Measurements from ENCODE around the gene SLX4.

SLX4 gene

DNA sequence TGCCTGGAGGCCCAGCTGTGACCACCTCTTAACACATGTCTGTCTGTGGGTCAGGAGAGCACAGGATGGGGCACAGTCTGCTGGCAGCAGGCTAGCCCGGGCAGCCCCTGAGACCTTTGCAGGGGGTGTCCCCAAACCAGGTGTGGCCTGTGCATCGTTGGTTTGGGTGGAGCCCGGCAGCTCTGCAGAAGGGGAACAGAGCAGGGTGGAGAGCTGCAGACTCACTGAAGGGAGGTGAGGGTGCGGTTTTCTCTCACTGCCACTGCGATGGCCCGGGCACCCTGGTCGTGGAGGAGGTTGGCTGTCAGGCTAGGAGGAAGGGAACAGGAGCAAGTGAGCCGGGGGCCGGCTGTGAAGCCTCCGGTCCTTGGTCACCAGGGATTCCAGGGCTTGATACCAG, 63.0 kb downstream of the SLX4 start:
- no peaks in the 10 kb centered on the region for H3K9me3 ChIP-seq (ENCODE audit: severe bottlenecking)
- H3K27ac ChIP-seq = no peak overlapping the region
- no peak for DNase-seq
- TF ChIP-seq, protein P1, sequence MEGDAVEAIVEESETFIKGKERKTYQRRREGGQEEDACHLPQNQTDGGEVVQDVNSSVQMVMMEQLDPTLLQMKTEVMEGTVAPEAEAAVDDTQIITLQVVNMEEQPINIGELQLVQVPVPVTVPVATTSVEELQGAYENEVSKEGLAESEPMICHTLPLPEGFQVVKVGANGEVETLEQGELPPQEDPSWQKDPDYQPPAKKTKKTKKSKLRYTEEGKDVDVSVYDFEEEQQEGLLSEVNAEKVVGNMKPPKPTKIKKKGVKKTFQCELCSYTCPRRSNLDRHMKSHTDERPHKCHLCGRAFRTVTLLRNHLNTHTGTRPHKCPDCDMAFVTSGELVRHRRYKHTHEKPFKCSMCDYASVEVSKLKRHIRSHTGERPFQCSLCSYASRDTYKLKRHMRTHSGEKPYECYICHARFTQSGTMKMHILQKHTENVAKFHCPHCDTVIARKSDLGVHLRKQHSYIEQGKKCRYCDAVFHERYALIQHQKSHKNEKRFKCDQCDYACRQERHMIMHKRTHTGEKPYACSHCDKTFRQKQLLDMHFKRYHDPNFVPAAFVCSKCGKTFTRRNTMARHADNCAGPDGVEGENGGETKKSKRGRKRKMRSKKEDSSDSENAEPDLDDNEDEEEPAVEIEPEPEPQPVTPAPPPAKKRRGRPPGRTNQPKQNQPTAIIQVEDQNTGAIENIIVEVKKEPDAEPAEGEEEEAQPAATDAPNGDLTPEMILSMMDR (IDR thresholded peaks at IDR 0.05; ENCODE audit: low read depth, low read length) = no peak
- H3K27me3 ChIP-seq (ENCODE audit: insufficient read depth, low read depth, severe bottlenecking) = no peaks in the 10 kb centered on the region
- no peak overlapping the region for H3K4me3 ChIP-seq (ENCODE audit: low read depth, low read length)
- H3K36me3 ChIP-seq = no peaks in the 10 kb centered on the region

DNA sequence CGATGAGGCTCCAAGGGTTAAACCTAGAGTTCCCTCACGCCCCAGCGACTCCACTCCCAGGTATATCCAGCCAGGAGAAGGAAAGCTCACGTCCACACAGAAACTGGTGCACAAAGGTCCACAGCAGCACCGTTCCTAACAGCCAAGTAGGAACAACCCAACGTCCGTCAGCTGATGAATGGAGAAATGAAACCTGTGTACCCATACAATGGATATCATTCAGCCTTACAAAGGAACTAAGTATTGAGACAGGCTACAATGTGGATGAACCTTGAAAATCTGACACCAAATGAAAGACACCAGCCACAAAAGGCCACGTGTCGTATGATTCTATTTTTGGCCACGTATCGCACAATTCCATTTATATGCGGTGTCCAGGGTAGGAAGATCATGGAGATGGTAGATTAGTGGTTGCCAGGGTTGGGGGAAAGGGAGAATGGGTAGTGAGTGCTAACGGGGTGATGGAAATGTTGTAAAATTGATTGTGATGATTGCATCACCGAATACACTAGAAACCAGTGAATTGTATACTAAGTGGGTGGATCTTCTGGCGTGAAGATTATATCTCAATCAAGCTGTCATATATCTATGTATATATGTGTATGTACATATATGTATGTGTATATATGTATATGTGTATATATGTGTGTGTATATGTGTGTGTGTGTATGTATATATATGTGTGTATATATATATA, 64.3 kb downstream of the SLX4 start:
- TF ChIP-seq, protein P1 (IDR thresholded peaks at IDR 0.05; ENCODE audit: low read depth, low read length) = no peak
- Histone ChIP-seq H3K9me3 (ENCODE audit: severe bottlenecking) (no peaks in the 10 kb centered on the region), H3K27me3 (ENCODE audit: insufficient read depth, low read depth, severe bottlenecking) (no peaks in the 10 kb centered on the region), H3K27ac (no peak overlapping the region), H3K4me3 (ENCODE audit: low read depth, low read length) (no peak overlapping the region), H3K36me3 (no peaks in the 10 kb centered on the region)
- DNase-seq = no peak

DNA sequence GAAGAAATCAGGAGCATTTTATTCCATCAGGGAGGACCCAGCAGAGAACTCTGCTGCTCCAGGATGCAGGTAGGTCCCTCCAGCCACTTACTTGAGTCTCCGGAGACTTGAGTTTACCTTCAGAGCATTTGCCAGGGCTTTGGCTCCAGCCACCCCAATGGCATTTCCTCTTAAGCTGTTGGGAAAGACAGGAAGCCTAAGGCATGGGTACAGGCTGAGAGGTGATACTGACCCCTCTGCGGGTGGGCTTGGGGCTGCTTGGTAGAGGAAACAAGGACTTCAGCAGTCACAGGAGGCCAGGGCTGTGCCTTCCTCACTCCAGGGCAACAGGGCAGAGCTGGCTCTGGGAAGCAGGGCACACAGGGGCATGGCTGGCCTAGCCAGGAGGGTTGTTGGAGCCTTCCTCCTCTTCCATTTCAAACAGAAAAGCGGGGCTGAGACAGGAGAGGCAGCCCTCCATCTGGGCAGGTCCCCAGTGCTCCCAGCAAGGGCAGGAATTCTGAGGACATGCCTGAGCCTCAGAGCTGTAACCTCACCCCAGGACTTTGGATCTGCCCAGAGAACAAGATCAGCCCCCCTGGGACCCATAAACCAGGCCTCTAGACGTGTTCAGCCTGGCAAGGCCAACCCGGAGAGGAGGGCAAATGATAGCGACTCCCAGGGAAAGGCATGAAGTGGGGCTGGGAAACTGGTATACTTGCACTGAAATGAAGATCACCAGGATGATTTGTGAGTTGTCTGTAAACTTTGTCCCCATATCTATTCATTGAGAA, 68.6 kb downstream of the SLX4 start:
- no peak for DNase-seq
- Histone ChIP-seq H3K27ac (no peak overlapping the region), H3K27me3 (ENCODE audit: insufficient read depth, low read depth, severe bottlenecking) (no peaks in the 10 kb centered on the region), H3K9me3 (ENCODE audit: severe bottlenecking) (no peaks in the 10 kb centered on the region), H3K36me3 (peaks cover 4% of the 10 kb centered on the region; the same call in 1 of the 2 replicates), H3K4me3 (ENCODE audit: low read depth, low read length) (no peak overlapping the region)
- TF ChIP-seq, protein P1 (IDR thresholded peaks at IDR 0.05; ENCODE audit: low read depth, low read length) = no peak

DNA sequence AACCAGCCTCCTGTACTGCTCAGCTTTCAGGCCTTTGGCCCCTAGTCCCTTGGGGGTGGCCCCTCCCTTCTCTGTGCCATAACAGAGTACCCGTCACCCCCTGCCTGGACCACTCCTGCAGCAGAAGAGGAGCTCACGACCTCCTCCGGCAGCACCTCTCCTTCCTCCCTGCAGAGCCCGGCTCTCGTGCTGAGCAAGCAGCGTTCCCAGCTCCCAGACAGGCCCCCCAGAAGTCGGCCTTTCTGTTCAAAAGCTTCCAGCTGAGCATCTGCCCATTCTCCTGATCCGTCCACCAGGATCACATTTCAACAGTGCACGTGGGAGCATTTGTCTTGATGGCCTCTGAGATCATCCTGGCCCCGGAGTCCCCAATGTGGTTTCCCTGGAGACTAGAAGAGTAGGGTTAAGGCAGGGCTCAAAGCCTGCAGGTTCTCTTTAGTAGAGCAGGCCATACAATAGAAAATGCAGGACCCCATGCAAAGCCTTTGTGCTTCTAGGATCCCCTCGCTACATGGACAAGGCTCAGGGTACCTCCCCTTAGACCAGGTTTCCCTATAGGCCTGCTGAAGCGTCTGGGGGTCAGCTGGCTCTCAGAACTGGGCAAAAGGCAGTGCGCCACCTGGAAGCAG, 69.8 kb downstream of the SLX4 start:
- no peak overlapping the region for H3K4me3 ChIP-seq (ENCODE audit: low read depth, low read length)
- peaks cover 4% of the 10 kb centered on the region; the same call in 1 of the 2 replicates for H3K36me3 ChIP-seq
- H3K27me3 ChIP-seq (ENCODE audit: insufficient read depth, low read depth, severe bottlenecking) = no peaks in the 10 kb centered on the region
- no peaks in the 10 kb centered on the region for H3K9me3 ChIP-seq (ENCODE audit: severe bottlenecking)
- TF ChIP-seq, protein P1 (IDR thresholded peaks at IDR 0.05; ENCODE audit: low read depth, low read length) = no peak
- no peak for DNase-seq
- no peak overlapping the region for H3K27ac ChIP-seq

DNA sequence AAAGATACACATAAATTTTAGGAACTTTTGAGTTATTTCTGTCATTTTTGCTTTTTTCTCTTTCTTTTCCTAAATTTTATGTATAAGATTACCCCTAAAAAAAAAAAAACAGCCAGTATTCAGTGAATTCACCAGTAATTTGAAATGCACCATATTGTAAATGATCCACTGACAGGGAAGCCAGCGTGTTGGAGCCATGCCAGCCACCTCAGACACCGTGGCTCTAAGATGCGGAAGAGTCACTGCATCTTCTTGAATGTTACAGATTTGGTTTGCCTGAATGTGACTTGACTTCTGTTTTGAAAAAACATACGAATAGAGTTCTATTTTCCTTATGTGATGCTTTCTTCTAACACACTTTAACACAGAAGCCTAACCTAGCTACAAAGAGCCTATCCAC, 73.2 kb downstream of the SLX4 start:
- TF ChIP-seq, protein P1 (IDR thresholded peaks at IDR 0.05; ENCODE audit: low read depth, low read length) = no peak

More for the DNA sequence above, 73.2 kb downstream of the SLX4 start:
- peaks cover 15% of the 10 kb centered on the region for H3K36me3 ChIP-seq
- no peaks in the 10 kb centered on the region for H3K27me3 ChIP-seq (ENCODE audit: insufficient read depth, low read depth, severe bottlenecking)
- DNase-seq = no peak
- no peak overlapping the region for H3K27ac ChIP-seq
- no peak overlapping the region for H3K4me3 ChIP-seq (ENCODE audit: low read depth, low read length)
- no peaks in the 10 kb centered on the region for H3K9me3 ChIP-seq (ENCODE audit: severe bottlenecking)
